ENCODE results near the gene PRSS2. TPM values are rescaled to one million over a fixed set of nuclear protein-coding genes. Genes with fewer than 3 reads are reported as not detected.
A peak's percentile ranks its signal among the peaks of the same experiment; 100 is the strongest.

Gene PRSS2
- total and polyA plus RNA-seq, 2 donors from 2014 or later, result not detected

- Histone ChIP-seq H3K9ac (ENCODE audit: low read length in 3 of 3) (no peak overlapping the region), H3K9me3 (ENCODE audit: control insufficient read depth in 2 of 3, insufficient read depth in 1 of 3, low read length in 3 of 3) (no peaks in the 10 kb centered on the region), H3K27ac (ENCODE audit: low read depth in 2 of 2, low read length in 2 of 2) (no peak overlapping the region), H3K27me3 (ENCODE audit: control insufficient read depth, insufficient read depth, low read length) (no peaks in the 10 kb centered on the region), H3K4me1 (ENCODE audit: control insufficient read depth in 2 of 3, insufficient read depth in 2 of 3, low read depth in 1 of 3, low read length in 3 of 3) (no peaks in the 10 kb centered on the region), H3K36me3 (ENCODE audit: control insufficient read depth in 2 of 3, insufficient read depth in 3 of 3, low read length in 3 of 3) (no peaks in the 10 kb centered on the region), H3K4me3 (ENCODE audit: low read length in 3 of 3) (no peak overlapping the region)
- peak in 1 of 5 donors; percentile 33 for DNase-seq
- TF ChIP-seq CTCF (IDR thresholded peaks at IDR 0.05; ENCODE audit: borderline replicate concordance, extremely low read depth, insufficient read depth), result no peak
- intact Hi-C loops (cut with DNase I), result no loop called here
- FAIRE-seq, result no peak
Observed at GRCh38 chr7:142814451-142814850, 43.7 kb downstream of the PRSS2 start.

- FAIRE-seq, result no peak
- no peaks in the 10 kb centered on the region for H3K9me3 ChIP-seq (ENCODE audit: control insufficient read depth in 2 of 3, insufficient read depth in 1 of 3, low read length in 3 of 3)
- no peak overlapping the region for H3K27ac ChIP-seq (ENCODE audit: low read depth in 2 of 2, low read length in 2 of 2)
- no peak for TF ChIP-seq CTCF (IDR thresholded peaks at IDR 0.05; ENCODE audit: borderline replicate concordance, extremely low read depth, insufficient read depth)
- no peaks in the 10 kb centered on the region for H3K36me3 ChIP-seq (ENCODE audit: control insufficient read depth in 2 of 3, insufficient read depth in 3 of 3, low read length in 3 of 3)
- H3K9ac ChIP-seq (ENCODE audit: low read length in 3 of 3), result no peak overlapping the region
- no peaks in the 10 kb centered on the region for H3K27me3 ChIP-seq (ENCODE audit: control insufficient read depth, insufficient read depth, low read length)
- no peak overlapping the region for H3K4me3 ChIP-seq (ENCODE audit: low read length in 3 of 3)
- H3K4me1 ChIP-seq (ENCODE audit: control insufficient read depth in 2 of 3, insufficient read depth in 2 of 3, low read depth in 1 of 3, low read length in 3 of 3), result no peaks in the 10 kb centered on the region
- intact Hi-C loops (cut with DNase I), result no loop called here
- DNase-seq, result peak in 1 of 5 donors; percentile 17
Observed at GRCh38 chr7:142815134-142815533, 44.4 kb downstream of the PRSS2 start.

GRCh38 chr7:142817506-142817905 lies 46.7 kb downstream of the PRSS2 start:
- H3K9me3 ChIP-seq (ENCODE audit: control insufficient read depth in 2 of 3, insufficient read depth in 1 of 3, low read length in 3 of 3), result no peaks in the 10 kb centered on the region
- FAIRE-seq (no peak), DNase-seq (no peak)
- H3K36me3 ChIP-seq (ENCODE audit: control insufficient read depth in 2 of 3, insufficient read depth in 3 of 3, low read length in 3 of 3), result no peaks in the 10 kb centered on the region
- TF ChIP-seq CTCF (IDR thresholded peaks at IDR 0.05; ENCODE audit: borderline replicate concordance, extremely low read depth, insufficient read depth), result no peak
- intact Hi-C loops (cut with DNase I), result no loop called here
- no peak overlapping the region for H3K27ac ChIP-seq (ENCODE audit: low read depth in 2 of 2, low read length in 2 of 2)
- H3K9ac ChIP-seq (ENCODE audit: low read length in 3 of 3), result no peak overlapping the region
- H3K4me3 ChIP-seq (ENCODE audit: low read length in 3 of 3), result no peak overlapping the region
- H3K4me1 ChIP-seq (ENCODE audit: control insufficient read depth in 2 of 3, insufficient read depth in 2 of 3, low read depth in 1 of 3, low read length in 3 of 3), result no peaks in the 10 kb centered on the region
- no peaks in the 10 kb centered on the region for H3K27me3 ChIP-seq (ENCODE audit: control insufficient read depth, insufficient read depth, low read length)

GRCh38 chr7:142819530-142819929 lies 48.8 kb downstream of the PRSS2 start:
- no peak for TF ChIP-seq CTCF (IDR thresholded peaks at IDR 0.05; ENCODE audit: borderline replicate concordance, extremely low read depth, insufficient read depth)
- FAIRE-seq, result no peak
- intact Hi-C loops (cut with DNase I), result no loop called here

More at GRCh38 chr7:142819530-142819929, 48.8 kb downstream of the PRSS2 start:
- no peaks in the 10 kb centered on the region for H3K36me3 ChIP-seq (ENCODE audit: control insufficient read depth in 2 of 3, insufficient read depth in 3 of 3, low read length in 3 of 3)
- peaks cover 0 to 3% (median 0%) of the 10 kb centered on the region in 3 donors for H3K9me3 ChIP-seq (ENCODE audit: control insufficient read depth in 2 of 3, insufficient read depth in 1 of 3, low read length in 3 of 3)
- H3K9ac ChIP-seq (ENCODE audit: low read length in 3 of 3), result no peak overlapping the region
- H3K4me1 ChIP-seq (ENCODE audit: control insufficient read depth in 2 of 3, insufficient read depth in 2 of 3, low read depth in 1 of 3, low read length in 3 of 3), result no peaks in the 10 kb centered on the region
- DNase-seq, result no peak
- no peak overlapping the region for H3K4me3 ChIP-seq (ENCODE audit: low read length in 3 of 3)
- H3K27ac ChIP-seq (ENCODE audit: low read depth in 2 of 2, low read length in 2 of 2), result no peak overlapping the region
- no peaks in the 10 kb centered on the region for H3K27me3 ChIP-seq (ENCODE audit: control insufficient read depth, insufficient read depth, low read length)
